Umbilical cord (tissue), 2 donors: ENCODE data around the gene CHPF2. TPM values are rescaled to one million over a fixed set of nuclear protein-coding genes. Genes with fewer than 3 reads are reported as not detected.

ENCODE experiments used
- DNase-seq: peaks from one replicate; pipeline ENCODE4 v3.0.0-alpha.2; 2015; ENCODE audit warnings: low spot score
- total RNA-seq: library from RNA; depleted of rRNA; stranded (reverse); fragments of >200 nt; gene quantifications from one replicate; pipeline ENCODE4 v1.2.3, GENCODE V29; 2014; ENCODE audit warnings: low replicate concordance; ENCODE audit not compliant: insufficient read depth

CHPF2 gene, protein sequence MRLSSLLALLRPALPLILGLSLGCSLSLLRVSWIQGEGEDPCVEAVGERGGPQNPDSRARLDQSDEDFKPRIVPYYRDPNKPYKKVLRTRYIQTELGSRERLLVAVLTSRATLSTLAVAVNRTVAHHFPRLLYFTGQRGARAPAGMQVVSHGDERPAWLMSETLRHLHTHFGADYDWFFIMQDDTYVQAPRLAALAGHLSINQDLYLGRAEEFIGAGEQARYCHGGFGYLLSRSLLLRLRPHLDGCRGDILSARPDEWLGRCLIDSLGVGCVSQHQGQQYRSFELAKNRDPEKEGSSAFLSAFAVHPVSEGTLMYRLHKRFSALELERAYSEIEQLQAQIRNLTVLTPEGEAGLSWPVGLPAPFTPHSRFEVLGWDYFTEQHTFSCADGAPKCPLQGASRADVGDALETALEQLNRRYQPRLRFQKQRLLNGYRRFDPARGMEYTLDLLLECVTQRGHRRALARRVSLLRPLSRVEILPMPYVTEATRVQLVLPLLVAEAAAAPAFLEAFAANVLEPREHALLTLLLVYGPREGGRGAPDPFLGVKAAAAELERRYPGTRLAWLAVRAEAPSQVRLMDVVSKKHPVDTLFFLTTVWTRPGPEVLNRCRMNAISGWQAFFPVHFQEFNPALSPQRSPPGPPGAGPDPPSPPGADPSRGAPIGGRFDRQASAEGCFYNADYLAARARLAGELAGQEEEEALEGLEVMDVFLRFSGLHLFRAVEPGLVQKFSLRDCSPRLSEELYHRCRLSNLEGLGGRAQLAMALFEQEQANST
- 33.5 TPM for total RNA-seq

DNA sequence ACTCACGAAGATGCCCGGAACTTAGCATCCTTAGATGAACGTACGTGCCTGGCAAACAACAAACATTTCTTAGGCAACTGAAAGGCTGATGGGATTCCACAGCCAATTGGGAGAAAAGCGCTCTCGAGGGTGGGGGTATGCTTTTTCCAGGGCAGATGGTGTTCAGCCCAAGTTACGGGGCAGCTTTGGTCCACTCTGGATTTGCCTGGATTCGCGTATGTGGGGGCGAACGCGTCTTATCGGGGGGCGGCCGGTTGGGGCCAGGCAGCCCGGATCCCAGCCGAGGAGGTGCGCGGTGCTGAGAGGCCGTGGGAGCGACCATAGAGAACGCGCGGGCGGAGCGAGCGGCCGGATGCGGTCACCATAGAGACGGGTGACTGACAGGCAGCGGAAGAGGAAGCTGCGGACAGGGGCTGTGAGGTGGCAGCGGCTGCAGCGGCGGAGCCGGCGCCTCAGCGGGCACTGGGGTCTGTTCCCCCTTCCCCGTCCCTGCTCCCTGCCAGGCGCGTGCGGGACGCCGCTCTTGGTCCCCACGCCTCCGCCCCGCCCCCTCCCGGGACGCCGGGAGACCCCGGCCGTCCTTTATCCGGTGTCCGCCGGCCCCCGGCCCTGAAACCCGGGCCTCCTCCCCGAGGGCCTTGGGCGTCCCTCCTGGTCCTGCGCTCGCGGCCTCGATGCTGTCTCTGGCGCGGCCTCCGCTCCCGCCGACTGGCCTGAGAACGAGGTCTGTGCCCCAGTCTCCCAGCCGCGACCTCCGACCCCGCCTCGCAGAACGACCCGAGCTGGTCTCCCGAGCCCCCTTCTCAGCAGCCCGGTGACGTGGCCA lies at the start of gene CHPF2:
Gene CHPF2, plus strand, starts transcription at position 393 of the 826 bp plus-strand sequence. CDS start 1,529 bp downstream, outside the sequence.
- DNase-seq, result peak; percentile 92

DNA sequence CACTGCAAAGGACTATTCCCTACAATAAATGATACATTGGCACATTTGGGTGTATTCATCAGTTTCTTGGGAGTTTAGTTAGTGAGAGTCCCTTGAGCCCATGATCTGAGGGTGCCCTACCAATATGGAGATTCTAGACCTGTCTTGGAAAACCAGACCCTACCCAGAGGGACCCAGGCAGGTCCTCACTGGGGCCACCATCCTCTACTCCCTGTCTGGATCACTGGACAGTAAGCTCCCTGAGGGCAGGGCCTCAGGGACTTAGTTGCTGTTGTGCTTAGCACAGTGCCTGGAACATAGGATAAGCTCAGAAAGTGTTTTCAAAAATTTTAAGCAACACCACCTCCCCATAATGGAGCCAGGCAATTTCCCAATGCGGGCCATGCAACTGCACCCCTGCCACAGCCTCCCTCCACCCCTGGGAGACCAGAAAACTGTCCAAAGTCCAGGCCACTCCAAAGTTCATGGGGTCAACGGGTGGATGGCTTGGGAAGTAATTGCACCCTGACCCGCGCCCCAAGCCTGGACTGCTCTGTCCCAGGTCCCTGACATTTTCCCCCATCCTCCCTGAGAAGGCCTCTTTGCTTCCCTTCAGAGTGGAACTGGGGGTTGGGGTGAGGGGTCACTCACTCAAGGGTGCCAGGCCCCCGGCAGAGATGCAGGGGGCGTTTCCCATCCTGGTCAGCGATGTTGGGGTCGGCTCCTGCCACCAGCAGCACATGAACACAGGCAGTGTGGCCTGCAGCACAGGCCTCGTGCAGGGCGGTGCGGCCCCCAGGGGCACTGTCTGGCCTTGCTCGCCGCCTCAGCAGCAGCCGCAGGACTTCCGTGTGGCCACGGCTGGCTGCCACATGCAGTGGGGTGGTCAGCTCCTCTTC lies 46.3 kb upstream of the CHPF2 start:
- no peak for DNase-seq

DNA sequence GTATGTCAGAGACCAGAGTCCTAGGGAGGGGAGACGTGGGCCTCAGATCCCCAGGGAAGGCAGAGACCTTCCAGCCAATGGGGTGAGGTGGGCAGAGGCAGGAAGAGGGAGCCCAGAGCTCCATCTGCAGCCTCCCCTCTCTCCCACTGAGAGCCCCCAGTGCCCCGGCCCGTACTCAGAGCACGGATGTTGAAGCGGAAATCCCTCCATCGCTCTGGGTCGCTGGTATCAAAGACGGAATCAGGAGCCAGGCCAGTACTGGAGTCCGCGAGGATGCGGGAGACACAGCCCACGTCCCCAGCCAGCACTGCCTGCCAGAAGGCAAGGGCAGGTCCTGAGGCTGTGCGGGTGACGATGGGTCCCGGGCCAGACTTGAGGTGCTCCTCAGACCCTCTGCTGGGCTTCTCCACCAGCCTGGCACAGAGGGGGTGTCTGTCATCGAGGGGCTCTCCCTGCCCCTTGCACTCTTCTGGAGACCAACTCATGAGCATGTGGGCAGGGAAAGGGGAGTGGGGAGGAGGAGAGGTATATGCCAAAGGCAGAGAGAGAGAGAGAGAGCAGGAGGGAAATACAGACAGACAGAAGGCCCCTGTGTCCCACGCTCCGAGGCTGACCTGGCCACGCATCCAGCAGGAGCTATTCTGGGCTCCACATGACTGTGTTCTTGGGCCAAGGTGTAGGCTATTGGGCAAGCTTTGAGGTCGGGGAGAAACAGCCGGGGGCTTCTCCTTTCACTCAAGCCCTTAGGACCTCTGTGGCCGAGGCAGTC lies 45.5 kb upstream of the CHPF2 start, which contains the start of gene ASB10:
Gene ASB10, minus strand, starts transcription at position 611 of the 769 bp plus-strand sequence. Its CDS starts 120 bp downstream, at position 491.
- DNase-seq, result no peak

DNA sequence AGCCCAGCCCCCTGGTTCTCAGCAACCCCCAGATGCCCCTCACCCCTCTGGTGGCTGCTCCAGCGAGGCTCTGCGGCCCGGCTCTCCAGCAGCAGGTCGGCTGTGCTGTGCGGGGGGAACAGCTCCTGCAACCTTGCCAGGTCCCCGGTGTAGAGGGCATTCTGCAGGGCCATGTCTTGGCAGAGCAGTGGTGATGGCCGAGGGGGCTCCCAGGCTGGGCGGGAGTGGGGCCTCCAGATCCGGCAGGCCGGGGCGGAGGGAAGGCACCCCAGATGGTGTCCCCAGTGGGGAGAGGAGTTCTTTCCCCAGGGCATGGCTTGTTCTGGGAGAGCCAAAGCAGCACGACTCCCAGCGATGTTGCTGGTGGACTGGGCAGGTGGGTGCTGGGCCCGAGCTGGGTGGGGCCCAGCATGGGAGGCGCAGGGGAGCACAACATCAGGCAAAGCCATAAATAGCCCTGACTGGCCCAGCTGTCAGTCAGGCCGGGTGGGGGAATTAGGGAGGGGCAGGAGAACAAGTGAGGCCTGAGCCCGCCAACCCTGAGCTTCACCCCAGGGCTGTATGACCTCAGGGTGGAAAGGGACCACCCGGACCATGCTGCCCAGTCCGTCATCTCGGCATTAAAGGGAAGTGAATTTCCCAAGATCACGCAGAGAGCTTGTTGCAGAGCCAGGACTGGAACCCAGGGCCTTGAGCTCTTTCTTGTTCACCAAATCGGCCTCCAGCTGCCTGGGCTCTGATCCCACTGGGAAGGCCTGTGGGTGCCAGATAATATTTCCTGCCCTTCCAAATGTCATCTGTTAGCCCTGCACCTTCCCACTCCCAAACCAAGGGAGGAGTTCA lies 44.7 kb upstream of the CHPF2 start:
- DNase-seq, result no peak

DNA sequence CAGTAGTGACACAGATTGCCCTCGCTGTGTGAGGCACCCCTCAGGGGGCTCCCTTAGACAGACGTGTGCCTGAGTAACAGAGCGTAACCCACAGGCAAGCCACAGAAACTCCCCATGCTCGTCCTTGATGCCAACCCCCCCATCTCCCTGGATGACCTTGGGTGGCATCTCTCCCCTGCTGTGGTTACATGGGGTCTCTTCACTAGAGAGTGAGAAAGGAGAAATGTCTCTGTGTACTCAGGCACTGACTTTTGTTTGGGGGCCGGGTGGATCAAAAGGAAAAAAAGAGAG lies 44.1 kb upstream of the CHPF2 start:
- DNase-seq, result no peak

DNA sequence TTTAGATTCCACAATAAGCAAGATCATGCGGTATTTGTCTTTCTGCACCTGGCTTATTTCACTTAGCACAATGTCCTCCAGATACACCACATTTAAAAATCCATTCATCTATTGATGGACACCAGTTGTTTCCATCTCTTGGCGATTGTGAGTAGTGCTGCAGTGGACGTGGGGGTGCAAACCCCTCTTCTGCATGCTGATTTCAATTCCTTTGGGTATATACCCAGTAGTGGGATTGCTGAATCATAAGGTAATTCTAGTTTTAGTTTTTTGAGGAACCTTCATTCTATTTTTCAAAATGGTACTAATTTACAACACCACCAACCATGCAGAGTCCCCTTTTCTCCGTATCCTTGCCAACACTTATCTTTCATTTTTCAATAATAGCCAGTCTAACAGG lies 43.2 kb upstream of the CHPF2 start:
- DNase-seq, result no peak

DNA sequence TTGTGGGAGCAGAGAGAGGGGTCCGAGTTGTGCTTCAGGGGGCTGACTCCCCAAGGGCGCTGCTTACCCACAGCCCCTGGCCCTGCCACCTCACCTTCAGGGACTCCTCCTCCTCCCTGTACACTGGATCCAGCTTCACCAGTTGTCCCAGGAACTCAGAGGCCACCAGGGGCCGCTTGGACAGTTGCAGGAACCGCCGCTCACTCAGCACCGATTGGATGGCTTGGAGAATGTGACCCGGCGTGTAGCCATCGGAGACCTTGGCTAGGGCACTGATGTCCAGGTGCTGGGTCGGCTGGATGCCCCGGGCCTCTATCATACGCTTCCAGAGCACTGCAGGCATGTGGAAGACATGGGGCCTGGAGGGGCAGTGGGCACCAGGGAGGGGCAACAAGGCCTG lies 40.7 kb upstream of the CHPF2 start:
- DNase-seq, result no peak

DNA sequence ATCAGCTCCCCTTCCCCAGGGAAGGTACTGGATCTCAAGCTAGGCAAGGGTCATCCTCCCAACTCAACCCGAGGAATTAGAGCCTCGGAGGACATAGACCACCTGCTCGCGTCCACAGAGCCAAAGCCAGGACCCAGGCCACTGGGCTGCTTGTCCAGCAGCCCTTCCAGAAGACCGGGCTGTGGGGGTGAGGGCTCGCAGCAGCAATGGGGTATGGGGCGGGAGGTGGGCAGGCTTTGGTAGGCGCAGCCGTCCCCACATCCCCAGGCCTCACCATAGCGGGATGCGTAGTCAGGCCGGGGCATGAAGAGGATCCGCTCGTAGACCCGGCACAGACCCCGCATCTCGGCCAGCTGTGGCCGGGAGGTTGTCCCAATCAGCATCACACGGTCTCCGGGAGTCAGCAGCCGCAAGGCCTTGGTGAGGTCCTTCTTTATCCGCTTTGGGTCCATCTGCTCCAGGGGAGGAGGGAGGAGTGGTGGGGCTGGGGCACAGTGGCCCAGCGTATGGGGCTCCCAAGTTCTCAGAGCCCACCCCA lies 40.2 kb upstream of the CHPF2 start:
- no peak for DNase-seq

DNA sequence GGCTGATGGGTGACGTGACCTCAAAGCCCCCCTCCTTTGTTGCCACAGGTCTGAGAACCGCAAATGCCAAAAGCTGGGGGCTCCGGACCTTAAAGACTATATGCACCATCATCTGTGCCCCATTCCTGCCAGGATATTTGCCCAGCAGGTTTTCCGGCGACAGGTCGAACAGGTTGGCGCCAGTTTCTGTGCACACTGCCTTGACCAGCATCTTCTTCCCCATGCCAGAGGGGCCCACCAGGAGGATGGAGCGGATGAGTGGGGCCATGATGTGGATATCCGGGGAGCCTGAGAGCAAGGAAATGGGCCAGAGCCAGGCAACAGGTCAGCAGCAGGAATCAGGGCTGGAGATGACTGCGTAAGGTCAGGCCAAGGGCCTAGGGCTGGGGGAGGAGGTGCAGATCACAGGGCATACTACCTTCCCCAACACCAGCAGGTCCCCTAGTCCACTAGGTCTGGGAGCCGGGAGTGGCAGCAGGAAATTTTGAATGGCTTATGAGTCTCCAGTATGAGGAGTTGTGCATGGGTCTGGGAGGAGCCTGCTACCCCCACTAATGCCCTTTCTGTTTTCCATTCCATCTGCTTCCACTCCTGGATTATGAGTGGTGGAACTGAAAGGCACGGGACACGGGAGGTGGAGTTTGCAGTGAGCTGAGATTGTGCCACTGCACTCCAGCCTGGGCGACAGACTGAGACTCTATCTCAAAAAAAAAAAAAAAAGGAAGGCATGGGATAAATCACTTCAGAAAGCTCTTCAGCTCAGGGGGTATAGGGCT lies 38.9 kb upstream of the CHPF2 start:
- no peak for DNase-seq

DNA sequence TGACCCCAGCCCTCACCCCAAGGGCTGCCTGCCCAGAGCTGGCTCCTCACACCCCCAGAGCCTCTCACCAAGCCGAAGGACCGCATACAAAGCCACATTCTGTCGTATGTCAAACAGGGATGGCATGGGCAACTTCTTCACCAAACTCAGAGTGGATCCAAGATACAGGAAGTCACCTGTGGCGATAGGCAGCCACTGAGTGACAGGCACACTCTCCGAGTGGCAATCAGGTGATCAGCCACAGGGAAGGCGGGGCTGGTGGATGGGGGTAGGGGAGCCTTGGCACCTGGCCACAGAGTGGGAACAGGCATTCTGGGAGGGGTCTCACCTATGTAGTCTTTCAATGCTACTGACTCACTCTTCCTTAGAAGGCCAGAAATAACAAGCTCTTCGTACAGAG lies 38.1 kb upstream of the CHPF2 start:
- DNase-seq, result no peak

DNA sequence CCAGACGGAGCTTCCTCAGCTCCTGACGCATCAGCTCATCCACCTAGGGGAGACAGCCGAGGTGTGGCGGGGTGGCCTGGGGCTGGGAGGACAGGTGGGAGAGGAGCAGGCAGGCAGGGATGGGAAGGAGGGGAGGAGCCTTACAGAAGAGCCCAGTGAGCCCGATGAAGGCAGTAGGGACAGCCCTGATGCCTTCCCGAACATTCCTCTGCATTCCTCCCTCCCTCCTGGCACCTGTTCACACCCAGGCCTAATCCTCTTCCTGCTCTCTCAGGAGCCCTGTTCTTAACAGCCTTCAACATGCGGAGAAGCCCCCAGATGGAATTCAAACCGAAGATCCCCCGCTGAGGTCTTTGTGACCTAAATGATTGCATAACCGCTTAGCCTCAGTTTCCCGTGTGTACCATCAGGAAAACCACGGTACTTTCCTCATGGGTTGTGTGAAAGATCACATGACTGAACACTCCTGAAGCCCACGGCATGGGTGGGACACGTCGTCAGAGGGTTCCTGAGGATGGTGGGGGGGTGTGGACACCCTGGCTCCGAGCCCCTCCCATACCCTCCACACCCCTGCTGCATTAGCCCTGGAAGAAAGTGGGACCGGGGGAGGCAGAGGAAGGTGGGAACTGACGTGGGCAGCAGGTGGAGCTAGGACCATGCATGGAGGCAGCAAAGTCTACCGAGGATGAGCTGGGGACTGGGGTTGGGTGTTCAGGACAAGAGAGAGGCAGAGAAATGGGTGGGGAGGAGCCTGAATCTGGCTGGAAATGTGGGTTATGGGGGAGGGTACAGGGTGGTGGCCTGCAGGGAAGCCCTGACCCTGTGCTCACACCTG lies 36.5 kb upstream of the CHPF2 start:
- DNase-seq, result no peak

DNA sequence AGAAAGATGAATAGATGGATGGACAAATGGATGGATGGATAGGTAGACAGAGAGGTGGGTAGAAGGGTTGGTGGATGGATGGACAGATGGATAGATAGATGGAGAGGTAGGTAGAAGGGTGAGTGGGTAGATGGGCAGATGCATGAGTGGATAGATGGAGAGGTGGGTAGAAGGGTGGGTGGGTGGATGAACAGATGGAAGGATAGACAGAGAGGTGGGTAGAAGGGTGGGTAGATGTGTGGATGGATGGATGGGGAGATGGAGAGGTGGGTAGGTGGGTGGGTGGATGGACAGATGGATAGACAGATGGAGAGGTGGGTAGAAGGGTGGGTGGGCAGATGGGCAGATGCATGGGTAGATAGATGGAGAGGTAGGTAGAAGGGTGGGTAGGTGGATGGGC lies 34.4 kb upstream of the CHPF2 start:
- no peak for DNase-seq

DNA sequence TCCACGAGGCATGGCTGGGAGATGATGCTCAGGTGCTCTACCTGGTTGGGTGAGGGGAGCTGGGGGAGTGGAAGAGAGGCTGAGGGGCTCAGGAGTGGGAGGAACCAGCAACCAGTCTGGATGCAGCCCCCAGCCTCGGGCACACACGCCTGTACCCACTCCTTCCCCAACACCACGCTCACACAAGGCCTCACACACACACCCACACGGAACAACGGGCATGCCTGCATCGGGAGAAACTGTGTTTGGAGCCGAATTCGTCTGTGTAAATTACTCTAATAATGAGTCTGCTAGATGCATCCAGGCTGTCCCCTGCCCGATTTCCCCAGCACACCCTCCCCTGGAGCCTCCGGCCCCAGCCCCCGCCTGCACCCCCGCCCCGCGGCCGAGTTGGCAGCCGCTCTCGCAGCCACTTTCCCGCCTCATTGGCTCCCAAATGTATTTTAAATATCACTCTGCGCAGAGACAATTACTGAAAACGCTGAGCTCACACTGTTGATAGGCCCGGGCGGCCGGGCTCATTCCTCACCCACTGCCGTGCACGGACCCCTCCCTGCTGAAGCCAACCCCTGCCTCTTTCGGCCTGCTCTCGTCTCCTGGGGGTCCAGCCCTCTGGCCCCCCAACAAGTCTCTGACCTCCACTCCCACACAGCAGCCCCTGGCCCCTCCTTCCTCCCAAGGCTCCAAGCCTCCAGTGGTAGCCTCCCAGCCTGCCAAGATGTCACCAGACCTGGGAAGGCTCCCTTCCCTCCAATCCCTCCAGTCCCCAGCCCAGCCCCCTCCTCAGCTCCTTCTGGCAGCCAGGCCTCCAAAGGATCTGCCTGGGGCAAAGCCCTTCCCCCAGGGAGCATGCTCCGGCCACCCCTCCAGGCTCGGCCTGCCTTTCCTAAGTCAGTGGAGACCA lies 33.1 kb upstream of the CHPF2 start:
- DNase-seq, result peak; percentile 11

DNA sequence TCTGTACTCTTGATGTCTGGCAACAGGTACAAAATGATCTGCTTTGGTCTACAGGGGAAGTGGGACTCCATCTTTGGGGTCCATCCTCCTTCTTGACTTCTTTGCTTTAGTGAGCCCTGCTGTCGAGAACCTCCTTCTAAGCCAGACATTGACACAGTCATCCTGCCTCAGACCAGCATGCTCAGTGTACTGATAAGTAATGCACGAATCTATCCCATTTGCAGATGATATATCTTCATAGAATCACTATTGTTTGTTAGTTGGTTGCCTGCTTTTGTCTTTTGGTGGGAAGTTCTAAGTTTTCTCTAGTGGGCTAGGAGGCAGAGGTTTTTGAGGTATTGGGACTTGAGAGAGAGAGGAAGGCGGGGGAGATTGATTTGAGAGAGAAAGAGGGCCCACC lies 30.9 kb upstream of the CHPF2 start:
- no peak for DNase-seq

DNA sequence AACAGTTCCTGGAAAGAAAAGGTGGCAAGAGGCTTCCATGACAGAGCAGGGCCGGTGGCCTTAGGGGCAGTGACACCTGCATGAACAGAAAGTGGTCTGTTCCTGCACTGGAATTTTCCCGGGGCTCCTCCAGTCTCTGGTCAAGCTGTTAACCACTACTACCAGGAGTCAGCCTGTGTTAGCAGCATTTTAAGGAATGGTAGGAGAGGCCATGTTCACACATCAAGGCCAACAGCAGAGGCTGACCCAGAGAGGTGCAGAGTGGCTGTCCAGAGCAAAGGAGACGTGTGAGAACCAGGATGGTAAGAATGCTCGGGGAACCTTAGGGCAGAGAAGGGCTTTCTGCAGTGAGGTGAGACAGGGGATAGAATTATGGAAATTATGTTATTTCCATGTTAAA lies 30.5 kb upstream of the CHPF2 start:
- DNase-seq, result no peak

DNA sequence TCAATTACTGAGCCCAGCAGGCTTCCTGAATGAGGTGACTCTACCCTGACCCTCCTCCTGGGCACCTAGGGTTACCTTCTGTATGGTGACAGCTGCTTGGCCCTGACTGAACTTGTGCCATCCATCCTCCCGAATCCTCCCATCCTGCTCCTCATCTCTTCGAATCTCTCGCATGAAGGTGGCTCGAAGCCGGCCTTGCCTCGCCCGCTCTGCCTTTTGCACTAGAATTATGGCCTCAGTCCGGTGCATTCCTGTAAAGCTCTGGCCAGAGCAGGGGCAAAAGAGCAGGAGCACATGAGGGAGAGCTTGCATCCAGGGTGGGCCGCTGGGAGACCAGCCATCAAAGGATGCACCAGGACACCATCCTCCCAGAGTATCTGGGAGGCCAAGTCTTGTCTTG lies 29.4 kb upstream of the CHPF2 start:
- no peak for DNase-seq
